ENCODE data around the gene PDIA5.

- TF ChIP-seq CTCF (IDR thresholded peaks at IDR 0.05; ENCODE audit: low read depth, low read length, poor library complexity, severe bottlenecking), result no peak
- TF ChIP-seq EZH2phosphoT487 (IDR thresholded peaks at IDR 0.05; ENCODE audit: borderline replicate concordance, low read length), result no peak
Observed at GRCh38 chr3:123071581-123071980, 4.8 kb downstream of the PDIA5 start.
